HG02759 (cell line): ENCODE data around the gene UBE2E1.
"Not testable (repeated sequence)": the region's sequence is repeated elsewhere in the genome, so short reads cannot be mapped to it uniquely, and the experiment has no call there.

ENCODE experiments used
- ATAC-seq: cut with Tn5 transposase; IDR thresholded peaks from one replicate; pipeline ENCODE4 v1.9.1; 2021; ENCODE audit warnings: mild to moderate bottlenecking, moderate library complexity; ENCODE audit not compliant: unreplicated experiment

UBE2E1 gene

DNA sequence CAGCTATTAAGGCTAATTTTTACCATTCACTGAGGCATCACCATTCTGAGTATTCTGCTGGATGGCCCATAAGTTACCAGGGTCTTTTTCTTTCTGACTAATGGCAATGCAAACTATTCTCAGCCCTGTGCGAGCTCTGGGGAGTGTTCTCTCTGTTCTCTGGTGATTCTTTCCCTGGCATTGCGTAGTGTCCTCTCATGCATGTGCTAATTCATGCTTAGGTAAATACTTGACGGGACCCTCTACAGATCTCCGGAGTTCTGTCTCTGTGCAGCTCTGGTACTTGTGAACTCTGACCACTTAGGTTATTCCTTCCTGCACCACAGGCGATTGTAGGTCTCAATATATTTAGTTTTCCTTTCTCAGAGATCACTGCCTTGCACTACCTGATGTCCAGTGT, 34.8 kb downstream of the UBE2E1 start:
- ATAC-seq, result no peak

- ATAC-seq, result no peak
Measured at GRCh38 chr3:23843869-23844268, 38.1 kb downstream of the UBE2E1 start.

GRCh38 chr3:23845326-23846216, 39.8 kb downstream of the UBE2E1 start:
- ATAC-seq, result no peak

GRCh38 chr3:23849462-23849861, 43.7 kb downstream of the UBE2E1 start:
- not testable (repeated sequence) for ATAC-seq

DNA sequence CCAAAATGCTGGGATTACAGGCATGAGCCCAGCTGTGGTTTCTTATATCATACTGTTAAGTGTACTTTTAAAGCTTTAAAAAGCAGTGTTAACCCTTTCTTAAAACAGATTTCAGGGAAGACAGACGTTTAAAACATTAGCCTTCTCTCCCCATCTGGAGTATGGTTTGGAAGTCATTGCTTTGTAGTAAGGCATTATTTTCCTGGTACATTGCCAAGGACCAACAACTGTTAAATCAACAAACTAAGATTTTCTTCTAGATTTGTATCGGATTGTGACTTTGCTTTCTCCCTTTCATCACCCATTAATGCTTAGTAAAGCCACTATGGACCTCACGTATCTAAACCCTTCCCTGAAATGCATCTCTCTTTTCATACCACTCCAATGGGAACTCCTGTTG, 50.5 kb downstream of the UBE2E1 start:
- ATAC-seq, result no peak

DNA sequence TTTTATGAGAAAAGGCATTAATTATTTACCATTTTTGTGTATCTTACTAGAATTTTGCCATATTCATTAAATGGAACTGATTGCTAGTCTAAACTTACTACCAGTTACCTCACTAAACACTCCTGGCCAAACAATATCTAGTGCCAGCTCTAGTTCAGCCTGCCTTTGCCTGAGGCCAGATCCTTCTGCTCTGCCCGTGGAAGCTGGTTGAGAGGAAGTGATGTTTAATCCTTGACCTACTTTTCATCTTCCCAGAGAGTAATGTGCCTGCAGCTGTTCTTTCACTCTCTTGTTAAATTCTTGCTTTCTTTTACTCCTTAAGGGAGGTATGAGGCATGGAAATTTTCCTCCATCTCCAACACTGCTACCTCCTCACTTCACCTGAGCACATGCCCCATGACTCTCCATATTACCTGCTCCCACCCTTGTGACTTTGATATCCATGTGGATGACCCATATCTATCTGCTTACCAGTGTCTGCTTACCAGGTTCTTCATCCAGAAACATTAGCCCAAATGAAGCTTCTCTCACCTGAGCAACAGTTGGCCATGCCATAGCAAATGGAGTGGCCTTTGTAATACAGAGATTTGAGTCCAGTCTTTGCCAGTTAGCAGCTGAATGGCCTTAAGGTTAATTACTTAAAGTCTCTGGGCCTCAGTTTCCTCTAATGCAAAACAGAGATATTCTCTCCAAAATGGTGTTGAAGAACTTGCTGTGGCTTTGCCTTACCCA, 53.4 kb downstream of the UBE2E1 start:
- no peak for ATAC-seq

- ATAC-seq, result no peak
Measured at GRCh38 chr3:23859839-23860382, 54.2 kb downstream of the UBE2E1 start.

- no peak for ATAC-seq
Measured at GRCh38 chr3:23861689-23862088, 55.9 kb downstream of the UBE2E1 start.

DNA sequence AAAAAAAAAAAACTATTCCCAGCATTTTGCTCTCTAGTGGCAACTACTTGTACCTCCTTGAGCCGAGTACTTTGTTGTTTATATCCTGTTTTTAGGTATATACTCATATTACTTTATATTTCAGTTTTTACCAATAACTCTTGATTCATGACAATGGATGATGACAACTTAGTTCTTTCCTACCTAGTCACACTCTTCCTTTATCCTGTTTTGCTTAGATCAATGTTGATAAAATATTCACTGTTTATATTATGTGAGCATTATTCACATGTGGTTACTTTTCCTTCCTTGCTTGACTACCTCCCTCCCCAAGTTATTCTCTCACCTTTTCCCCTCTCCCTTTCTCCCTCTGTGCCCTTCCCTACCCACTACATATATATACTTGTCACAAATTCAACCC, 57.3 kb downstream of the UBE2E1 start:
- ATAC-seq, result no peak

DNA sequence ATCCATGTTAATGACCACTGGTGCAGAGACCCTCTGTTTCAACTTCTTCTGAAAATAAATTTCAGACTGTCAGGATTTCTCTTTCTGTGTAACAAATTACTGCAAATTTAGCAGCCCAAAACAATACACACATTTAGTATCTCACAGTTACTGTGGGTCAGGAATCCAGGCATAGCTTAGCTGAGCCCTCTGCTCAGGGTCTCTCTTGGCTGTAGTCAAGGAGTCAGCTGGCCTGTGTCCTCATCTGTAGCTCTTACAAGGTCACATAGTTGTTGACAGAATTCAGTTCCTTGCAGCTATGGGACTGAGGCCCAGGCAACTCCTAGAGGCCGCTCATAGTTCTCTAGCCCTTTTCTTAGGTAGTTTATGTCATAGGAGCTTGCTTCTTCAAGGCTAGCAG, 59.2 kb downstream of the UBE2E1 start:
- no peak for ATAC-seq

- peak; percentile 82 for ATAC-seq
Measured at GRCh38 chr3:23865595-23866396, 60.0 kb downstream of the UBE2E1 start.

DNA sequence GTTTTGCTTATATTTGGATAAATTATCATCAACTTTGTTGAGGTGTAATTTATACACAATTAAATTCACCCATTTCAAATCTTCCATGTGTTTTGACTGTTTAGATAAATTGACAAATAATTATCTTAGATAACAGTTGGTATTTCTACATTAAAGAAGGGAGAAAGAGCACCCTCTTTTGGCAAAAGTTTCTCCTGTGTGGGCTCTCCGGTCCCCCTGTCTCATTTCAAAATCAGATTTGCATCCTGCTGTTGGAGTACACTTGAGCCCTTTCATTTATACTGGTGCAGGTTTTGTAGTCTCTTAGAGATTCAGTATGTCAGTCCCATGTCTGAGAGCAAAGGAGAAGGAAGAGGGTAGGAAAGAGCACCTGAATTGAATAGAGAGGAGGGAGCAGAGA, 61.6 kb downstream of the UBE2E1 start:
- ATAC-seq, result no peak

GRCh38 chr3:23867838-23868237, 62.1 kb downstream of the UBE2E1 start:
- ATAC-seq, result no peak

DNA sequence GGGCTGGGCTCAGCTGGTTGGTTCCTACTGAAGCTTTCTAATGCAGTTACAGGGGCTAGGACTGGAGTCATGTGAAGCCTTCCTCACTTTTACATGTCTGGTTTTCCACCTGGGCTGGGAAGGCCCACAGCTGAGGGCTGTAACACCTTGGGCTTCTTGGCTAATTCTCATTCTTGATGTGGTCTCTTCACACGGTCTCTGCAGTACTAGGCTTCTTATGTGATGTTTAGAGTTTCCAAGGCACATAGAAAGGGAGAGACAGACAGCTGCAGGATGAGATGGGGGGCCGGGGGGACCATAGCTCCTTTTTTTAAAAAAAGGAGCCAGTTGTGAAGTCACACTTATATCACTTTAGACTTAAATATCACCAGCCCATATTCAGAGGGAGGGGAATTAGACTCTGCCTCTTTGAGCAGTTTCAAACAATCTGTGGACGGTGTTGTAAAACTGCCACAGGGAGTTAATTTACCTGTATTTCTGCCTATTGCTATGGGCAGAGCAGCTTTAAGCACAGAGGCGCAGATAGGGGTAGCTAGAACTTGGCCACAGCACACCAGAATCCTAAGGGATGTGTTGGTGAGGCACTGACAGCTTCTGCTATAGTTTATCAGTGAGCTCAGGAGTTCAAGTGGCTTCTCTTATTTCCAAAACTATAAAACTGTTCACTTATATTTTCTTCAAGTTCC, 64.4 kb downstream of the UBE2E1 start:
- ATAC-seq, result no peak

DNA sequence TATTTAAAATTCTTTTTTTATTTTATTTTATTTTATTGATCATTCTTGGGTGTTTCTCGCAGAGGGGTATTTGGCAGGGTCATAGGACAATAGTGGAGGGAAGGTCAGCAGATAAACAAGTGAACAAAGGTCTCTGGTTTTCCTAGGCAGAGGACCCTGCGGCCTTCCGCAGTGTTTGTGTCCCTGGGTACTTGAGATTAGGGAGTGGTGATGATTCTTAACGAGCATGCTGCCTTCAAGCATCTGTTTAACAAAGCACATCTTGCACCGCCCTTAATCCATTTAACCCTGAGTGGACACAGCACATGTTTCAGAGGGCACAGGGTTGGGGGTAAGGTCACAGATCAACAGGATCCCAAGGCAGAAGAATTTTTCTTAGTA, 64.9 kb downstream of the UBE2E1 start:
- ATAC-seq, result not testable (repeated sequence)

- not testable (repeated sequence) for ATAC-seq
Measured at GRCh38 chr3:23871361-23871760, 65.6 kb downstream of the UBE2E1 start.

GRCh38 chr3:23872330-23872729, 66.6 kb downstream of the UBE2E1 start:
- ATAC-seq, result no peak

DNA sequence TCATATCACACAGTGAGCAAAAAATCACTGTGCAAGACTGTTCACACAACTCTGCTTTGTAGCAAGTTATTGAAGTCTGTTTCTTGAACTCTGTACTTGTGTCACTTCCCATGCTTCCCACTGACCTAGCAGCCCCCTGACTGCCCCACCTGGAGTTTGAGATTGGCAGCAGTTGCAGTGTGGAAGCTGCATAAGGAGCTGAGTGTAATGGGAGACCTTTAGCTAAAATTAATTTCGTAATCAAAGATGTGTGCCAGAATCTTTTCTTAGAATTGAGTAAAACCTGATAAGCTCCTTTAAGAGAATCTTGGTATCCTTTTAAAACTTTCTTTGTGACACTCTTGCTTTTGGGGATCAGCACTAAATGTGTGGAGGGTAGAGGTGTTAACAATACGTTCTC, 68.2 kb downstream of the UBE2E1 start:
- no peak for ATAC-seq

GRCh38 chr3:23874359-23875112, 68.8 kb downstream of the UBE2E1 start:
- ATAC-seq, result no peak
